ENCODE data around the gene NBR1. TPM values are rescaled to one million over a fixed set of nuclear protein-coding genes. Genes with fewer than 3 reads are reported as not detected.

Gene NBR1
- total RNA-seq, 4 donors from 2014 or later, result 117 to 166 (median 134) TPM

- no peaks in the 10 kb centered on the region for H3K27me3 ChIP-seq
- no peak overlapping the region for H3K4me3 ChIP-seq (replicated peaks in 1 of 3)
- intact Hi-C loops (cut with DNase I), result no loop called here
- TF ChIP-seq CTCF (IDR thresholded peaks at IDR 0.05) (no peak), POLR2A (IDR thresholded peaks at IDR 0.05) (no peak)
- no peaks in the 10 kb centered on the region for H3K9me3 ChIP-seq
- no peak overlapping the region for H3K27ac ChIP-seq
- H3K36me3 ChIP-seq, result peaks cover 10 to 20% of the 10 kb centered on the region in 2 donors
- no peak for DNase-seq
- H3K4me1 ChIP-seq, result peaks cover 7 to 13% of the 10 kb centered on the region in 2 donors
- WGBS, 2 donors, result 73 to 76% methylated on average over 6 to 7 of the region's 7 CpGs
Observed at GRCh38 chr17:43212641-43213490, 41.9 kb downstream of the NBR1 start.

GRCh38 chr17:43213545-43213944, 42.5 kb downstream of the NBR1 start:
- H3K4me1 ChIP-seq, result peaks cover 7 to 13% of the 10 kb centered on the region in 2 donors
- no peaks in the 10 kb centered on the region for H3K27me3 ChIP-seq
- H3K36me3 ChIP-seq, result peaks cover 10 to 15% of the 10 kb centered on the region in 2 donors
- no peaks in the 10 kb centered on the region for H3K9me3 ChIP-seq
- intact Hi-C loops (cut with DNase I), result no loop called here
- no peak overlapping the region for H3K27ac ChIP-seq
- TF ChIP-seq CTCF (IDR thresholded peaks at IDR 0.05) (no peak), POLR2A (IDR thresholded peaks at IDR 0.05) (no peak)
- 98% methylated on average over 2 of the region's 2 CpGs for WGBS, 2 donors
- H3K4me3 ChIP-seq (replicated peaks in 1 of 3), result no peak overlapping the region
- no peak for DNase-seq

- peaks cover 6 to 7% of the 10 kb centered on the region in 2 donors for H3K36me3 ChIP-seq
- TF ChIP-seq POLR2A (IDR thresholded peaks at IDR 0.05), result no peak
- no peak for TF ChIP-seq CTCF (IDR thresholded peaks at IDR 0.05)
- no peak overlapping the region for H3K4me3 ChIP-seq (replicated peaks in 1 of 3)
- no peak for DNase-seq
- H3K27me3 ChIP-seq, result no peaks in the 10 kb centered on the region
- H3K9me3 ChIP-seq, result no peaks in the 10 kb centered on the region
- 92 to 94% methylated on average over 3 of the region's 3 CpGs for WGBS, 2 donors
- H3K27ac ChIP-seq, result no peak overlapping the region
- intact Hi-C loops (cut with DNase I), result no loop called here
- peaks cover 10 to 21% of the 10 kb centered on the region in 2 donors for H3K4me1 ChIP-seq
Observed at GRCh38 chr17:43215341-43215740, 44.3 kb downstream of the NBR1 start.

- H3K9me3 ChIP-seq, result no peaks in the 10 kb centered on the region
- intact Hi-C loops (cut with DNase I), result no loop called here
- no peaks in the 10 kb centered on the region for H3K27me3 ChIP-seq
- H3K4me3 ChIP-seq (replicated peaks in 1 of 3), result no peak overlapping the region
- DNase-seq, result no peak
- TF ChIP-seq CTCF (IDR thresholded peaks at IDR 0.05), result no peak
- H3K27ac ChIP-seq, result no peak overlapping the region
- H3K4me1 ChIP-seq, result peaks cover 13 to 22% of the 10 kb centered on the region in 2 donors
- peaks cover 6 to 7% of the 10 kb centered on the region in 2 donors for H3K36me3 ChIP-seq
- WGBS, 2 donors, result 98 to 100% methylated on average over 4 of the region's 4 CpGs
Observed at GRCh38 chr17:43216369-43216761, 45.4 kb downstream of the NBR1 start.

All from thyroid gland (tissue), 4 donors.